Measurements from ENCODE around the gene SLC1A2. TPM values are rescaled to one million over a fixed set of nuclear protein-coding genes. Genes with fewer than 3 reads are reported as not detected.
"Not testable (repeated sequence)": the region's sequence is repeated elsewhere in the genome, so short reads cannot be mapped to it uniquely, and the experiment has no call there.

Gene SLC1A2
- total RNA-seq, 1 experiment from 2014 or later, result not detected

GRCh38 chr11:35227576-35228327, 191.6 kb downstream of the SLC1A2 start:
- no peak for DNase-seq (ENCODE audit: low spot score)

GRCh38 chr11:35226756-35227155, 192.6 kb downstream of the SLC1A2 start:
- not testable (repeated sequence) for DNase-seq (ENCODE audit: low spot score)

GRCh38 chr11:35225946-35226520, 193.3 kb downstream of the SLC1A2 start:
- DNase-seq (ENCODE audit: low spot score), result no peak

- DNase-seq (ENCODE audit: low spot score), result no peak
Observed at GRCh38 chr11:35223991-35224390, 195.4 kb downstream of the SLC1A2 start.

GRCh38 chr11:35223371-35223796, 196.0 kb downstream of the SLC1A2 start:
- no peak for DNase-seq (ENCODE audit: low spot score)

GRCh38 chr11:35218956-35219355, 200.4 kb downstream of the SLC1A2 start:
- DNase-seq (ENCODE audit: low spot score), result no peak

GRCh38 chr11:35216962-35217678, 202.2 kb downstream of the SLC1A2 start:
- no peak for DNase-seq (ENCODE audit: low spot score)

GRCh38 chr11:35215945-35216344, 203.4 kb downstream of the SLC1A2 start:
- DNase-seq (ENCODE audit: low spot score), result no peak

- DNase-seq (ENCODE audit: low spot score), result no peak
Observed at GRCh38 chr11:35214792-35215193, 204.6 kb downstream of the SLC1A2 start.

GRCh38 chr11:35214226-35214770, 205.1 kb downstream of the SLC1A2 start:
- no peak for DNase-seq (ENCODE audit: low spot score)

- no peak for DNase-seq (ENCODE audit: low spot score)
Observed at GRCh38 chr11:35211952-35212351, 207.4 kb downstream of the SLC1A2 start.

GRCh38 chr11:35210876-35211546, 208.3 kb downstream of the SLC1A2 start:
- DNase-seq (ENCODE audit: low spot score), result no peak

- DNase-seq (ENCODE audit: low spot score), result no peak
Observed at GRCh38 chr11:35208795-35209194, 210.6 kb downstream of the SLC1A2 start.

GRCh38 chr11:35207471-35208403, 211.6 kb downstream of the SLC1A2 start:
- no peak for DNase-seq (ENCODE audit: low spot score)

GRCh38 chr11:35206616-35207015, 212.7 kb downstream of the SLC1A2 start:
- DNase-seq (ENCODE audit: low spot score), result no peak

- no peak for DNase-seq (ENCODE audit: low spot score)
Observed at GRCh38 chr11:35204614-35205013, 214.7 kb downstream of the SLC1A2 start.
